ENCODE data around the gene IL17RA.

GRCh38 chr22:17121233-17122195 lies 36.7 kb downstream of the IL17RA start, which contains the start of gene TMEM121B:
- TF ChIP-seq CTCF (IDR thresholded peaks at IDR 0.05; ENCODE audit: insufficient read depth, low read length, poor library complexity, severe bottlenecking): no peak
- TF ChIP-seq EZH2phosphoT487 (conservative IDR thresholded peaks at IDR 0.05; ENCODE audit: low read length): no peak
